ENCODE measurements around the gene SEMA3C.

Gene SEMA3C

GRCh38 chr7:80918909-80919721, at the start of gene SEMA3C:
TSS of gene SEMA3C (minus strand) at chr7:80919051. CDS start at chr7:80916781, 2,270 bp downstream.
- H3K4me1 ChIP-seq (ENCODE audit: control insufficient read depth, insufficient read depth, low read length), result peaks cover 19% of the 10 kb centered on the region
- peak within 1 kb of the TSS; percentile 3 for H3K4me3 ChIP-seq (ENCODE audit: low read length)
- H3K9ac ChIP-seq (ENCODE audit: low read length), result peak within 1 kb of the TSS; percentile 69

GRCh38 chr7:80968606-80969005, 49.8 kb upstream of the SEMA3C start:
- no peaks in the 10 kb centered on the region for H3K27me3 ChIP-seq (ENCODE audit: control insufficient read depth, insufficient read depth, low read length)

More at GRCh38 chr7:80918909-80919721, at the start of gene SEMA3C:
- Histone ChIP-seq H3K9me3 (ENCODE audit: control insufficient read depth, low read length) (no peaks in the 10 kb centered on the region), H3K27me3 (ENCODE audit: control insufficient read depth, insufficient read depth, low read length) (no peaks in the 10 kb centered on the region), H3K36me3 (ENCODE audit: control insufficient read depth, insufficient read depth, low read length) (no peaks in the 10 kb centered on the region)

GRCh38 chr7:80967917-80968297, 49.1 kb upstream of the SEMA3C start:
- Histone ChIP-seq H3K9me3 (ENCODE audit: control insufficient read depth, low read length) (no peaks in the 10 kb centered on the region), H3K27me3 (ENCODE audit: control insufficient read depth, insufficient read depth, low read length) (no peaks in the 10 kb centered on the region), H3K36me3 (ENCODE audit: control insufficient read depth, insufficient read depth, low read length) (no peaks in the 10 kb centered on the region), H3K4me3 (ENCODE audit: low read length) (no peak overlapping the region), H3K9ac (ENCODE audit: low read length) (no peak overlapping the region), H3K4me1 (ENCODE audit: control insufficient read depth, insufficient read depth, low read length) (peaks cover 9% of the 10 kb centered on the region)

More at GRCh38 chr7:80968606-80969005, 49.8 kb upstream of the SEMA3C start:
- Histone ChIP-seq H3K4me1 (ENCODE audit: control insufficient read depth, insufficient read depth, low read length) (peaks cover 9% of the 10 kb centered on the region), H3K36me3 (ENCODE audit: control insufficient read depth, insufficient read depth, low read length) (no peaks in the 10 kb centered on the region), H3K9ac (ENCODE audit: low read length) (no peak overlapping the region), H3K4me3 (ENCODE audit: low read length) (no peak overlapping the region), H3K9me3 (ENCODE audit: control insufficient read depth, low read length) (no peaks in the 10 kb centered on the region)

GRCh38 chr7:80967071-80967916, 48.4 kb upstream of the SEMA3C start:
- Histone ChIP-seq H3K4me3 (ENCODE audit: low read length) (no peak overlapping the region), H3K36me3 (ENCODE audit: control insufficient read depth, insufficient read depth, low read length) (no peaks in the 10 kb centered on the region), H3K4me1 (ENCODE audit: control insufficient read depth, insufficient read depth, low read length) (peaks cover 9% of the 10 kb centered on the region), H3K9me3 (ENCODE audit: control insufficient read depth, low read length) (no peaks in the 10 kb centered on the region), H3K9ac (ENCODE audit: low read length) (no peak overlapping the region), H3K27me3 (ENCODE audit: control insufficient read depth, insufficient read depth, low read length) (no peaks in the 10 kb centered on the region)

GRCh38 chr7:80960244-80960795, 41.5 kb upstream of the SEMA3C start:
- Histone ChIP-seq H3K4me3 (ENCODE audit: low read length) (no peak overlapping the region), H3K9ac (ENCODE audit: low read length) (no peak overlapping the region), H3K4me1 (ENCODE audit: control insufficient read depth, insufficient read depth, low read length) (no peaks in the 10 kb centered on the region), H3K36me3 (ENCODE audit: control insufficient read depth, insufficient read depth, low read length) (no peaks in the 10 kb centered on the region), H3K9me3 (ENCODE audit: control insufficient read depth, low read length) (no peaks in the 10 kb centered on the region), H3K27me3 (ENCODE audit: control insufficient read depth, insufficient read depth, low read length) (no peaks in the 10 kb centered on the region)

GRCh38 chr7:80957226-80957777, 38.5 kb upstream of the SEMA3C start:
- Histone ChIP-seq H3K9ac (ENCODE audit: low read length) (no peak overlapping the region), H3K4me1 (ENCODE audit: control insufficient read depth, insufficient read depth, low read length) (no peaks in the 10 kb centered on the region), H3K9me3 (ENCODE audit: control insufficient read depth, low read length) (no peaks in the 10 kb centered on the region), H3K27me3 (ENCODE audit: control insufficient read depth, insufficient read depth, low read length) (no peaks in the 10 kb centered on the region), H3K36me3 (ENCODE audit: control insufficient read depth, insufficient read depth, low read length) (no peaks in the 10 kb centered on the region), H3K4me3 (ENCODE audit: low read length) (no peak overlapping the region)

GRCh38 chr7:80954191-80954590, 35.3 kb upstream of the SEMA3C start:
- Histone ChIP-seq H3K27me3 (ENCODE audit: control insufficient read depth, insufficient read depth, low read length) (no peaks in the 10 kb centered on the region), H3K4me3 (ENCODE audit: low read length) (no peak overlapping the region), H3K9ac (ENCODE audit: low read length) (no peak overlapping the region), H3K4me1 (ENCODE audit: control insufficient read depth, insufficient read depth, low read length) (no peaks in the 10 kb centered on the region), H3K9me3 (ENCODE audit: control insufficient read depth, low read length) (no peaks in the 10 kb centered on the region), H3K36me3 (ENCODE audit: control insufficient read depth, insufficient read depth, low read length) (no peaks in the 10 kb centered on the region)

- Histone ChIP-seq H3K9ac (ENCODE audit: low read length) (no peak overlapping the region), H3K27me3 (ENCODE audit: control insufficient read depth, insufficient read depth, low read length) (no peaks in the 10 kb centered on the region), H3K4me3 (ENCODE audit: low read length) (no peak overlapping the region), H3K9me3 (ENCODE audit: control insufficient read depth, low read length) (no peaks in the 10 kb centered on the region), H3K36me3 (ENCODE audit: control insufficient read depth, insufficient read depth, low read length) (no peaks in the 10 kb centered on the region), H3K4me1 (ENCODE audit: control insufficient read depth, insufficient read depth, low read length) (no peaks in the 10 kb centered on the region)
Measured at GRCh38 chr7:80950550-80950967, 31.7 kb upstream of the SEMA3C start.

GRCh38 chr7:80949449-80949848, 30.6 kb upstream of the SEMA3C start:
- Histone ChIP-seq H3K27me3 (ENCODE audit: control insufficient read depth, insufficient read depth, low read length) (no peaks in the 10 kb centered on the region), H3K4me1 (ENCODE audit: control insufficient read depth, insufficient read depth, low read length) (no peaks in the 10 kb centered on the region), H3K9ac (ENCODE audit: low read length) (no peak overlapping the region), H3K9me3 (ENCODE audit: control insufficient read depth, low read length) (no peaks in the 10 kb centered on the region), H3K36me3 (ENCODE audit: control insufficient read depth, insufficient read depth, low read length) (no peaks in the 10 kb centered on the region), H3K4me3 (ENCODE audit: low read length) (no peak overlapping the region)

GRCh38 chr7:80946858-80947257, 28.0 kb upstream of the SEMA3C start:
- Histone ChIP-seq H3K9ac (ENCODE audit: low read length) (no peak overlapping the region), H3K4me1 (ENCODE audit: control insufficient read depth, insufficient read depth, low read length) (peaks cover 10% of the 10 kb centered on the region), H3K27me3 (ENCODE audit: control insufficient read depth, insufficient read depth, low read length) (no peaks in the 10 kb centered on the region), H3K4me3 (ENCODE audit: low read length) (no peak overlapping the region), H3K9me3 (ENCODE audit: control insufficient read depth, low read length) (no peaks in the 10 kb centered on the region), H3K36me3 (ENCODE audit: control insufficient read depth, insufficient read depth, low read length) (no peaks in the 10 kb centered on the region)

- H3K4me3 ChIP-seq (ENCODE audit: low read length), result no peak overlapping the region
- no peaks in the 10 kb centered on the region for H3K27me3 ChIP-seq (ENCODE audit: control insufficient read depth, insufficient read depth, low read length)
- H3K9me3 ChIP-seq (ENCODE audit: control insufficient read depth, low read length), result no peaks in the 10 kb centered on the region
- no peaks in the 10 kb centered on the region for H3K36me3 ChIP-seq (ENCODE audit: control insufficient read depth, insufficient read depth, low read length)
- no peak overlapping the region for H3K9ac ChIP-seq (ENCODE audit: low read length)
- peaks cover 13% of the 10 kb centered on the region for H3K4me1 ChIP-seq (ENCODE audit: control insufficient read depth, insufficient read depth, low read length)
Measured at GRCh38 chr7:80945976-80946375, 27.1 kb upstream of the SEMA3C start.

- Histone ChIP-seq H3K9ac (ENCODE audit: low read length) (no peak overlapping the region), H3K27me3 (ENCODE audit: control insufficient read depth, insufficient read depth, low read length) (no peaks in the 10 kb centered on the region), H3K36me3 (ENCODE audit: control insufficient read depth, insufficient read depth, low read length) (no peaks in the 10 kb centered on the region), H3K4me1 (ENCODE audit: control insufficient read depth, insufficient read depth, low read length) (peaks cover 16% of the 10 kb centered on the region), H3K4me3 (ENCODE audit: low read length) (no peak overlapping the region), H3K9me3 (ENCODE audit: control insufficient read depth, low read length) (no peaks in the 10 kb centered on the region)
Measured at GRCh38 chr7:80943342-80943741, 24.5 kb upstream of the SEMA3C start.

All from mucosa of stomach (tissue), 1 donor.